ENCODE results near the gene ZNF593.

ZNF593 gene

DNA sequence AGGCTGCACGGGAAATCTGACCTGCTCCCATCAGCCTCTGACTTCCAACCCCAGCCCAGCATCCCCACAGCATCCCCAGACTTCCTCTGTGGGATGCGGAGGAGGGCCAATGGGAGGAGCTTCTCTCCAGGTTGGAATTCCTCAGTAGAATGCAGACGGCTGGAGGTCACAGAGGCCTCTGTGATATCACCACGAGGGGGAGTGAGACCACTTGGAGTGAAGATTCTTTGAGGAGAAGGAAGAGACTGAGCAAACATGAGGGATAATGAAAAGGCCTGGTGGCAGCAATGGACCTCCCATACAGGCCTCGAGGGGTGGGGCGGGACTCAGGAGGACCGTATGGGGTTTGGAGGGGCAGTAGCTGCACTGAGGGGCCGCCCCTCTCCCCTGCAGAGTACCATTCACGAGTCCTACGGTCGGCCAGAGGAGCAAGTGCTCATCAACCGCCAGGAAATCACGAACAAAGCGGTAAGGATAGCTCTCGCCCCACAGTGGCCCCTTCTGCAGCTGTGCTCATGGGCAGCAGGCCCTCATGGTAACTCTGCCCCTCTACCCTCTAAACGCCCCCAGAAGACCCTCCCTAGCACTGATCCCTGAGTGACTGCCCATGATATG, 20.8 kb downstream of the ZNF593 start, which contains the start of gene CATSPER4:
CATSPER4 (plus strand) TSS at position 230 of the 615 bp plus-strand sequence; CDS start at position 256, 26 bp downstream.
- no peak for DNase-seq (ENCODE audit: low read depth)
- TF ChIP-seq, protein P1, sequence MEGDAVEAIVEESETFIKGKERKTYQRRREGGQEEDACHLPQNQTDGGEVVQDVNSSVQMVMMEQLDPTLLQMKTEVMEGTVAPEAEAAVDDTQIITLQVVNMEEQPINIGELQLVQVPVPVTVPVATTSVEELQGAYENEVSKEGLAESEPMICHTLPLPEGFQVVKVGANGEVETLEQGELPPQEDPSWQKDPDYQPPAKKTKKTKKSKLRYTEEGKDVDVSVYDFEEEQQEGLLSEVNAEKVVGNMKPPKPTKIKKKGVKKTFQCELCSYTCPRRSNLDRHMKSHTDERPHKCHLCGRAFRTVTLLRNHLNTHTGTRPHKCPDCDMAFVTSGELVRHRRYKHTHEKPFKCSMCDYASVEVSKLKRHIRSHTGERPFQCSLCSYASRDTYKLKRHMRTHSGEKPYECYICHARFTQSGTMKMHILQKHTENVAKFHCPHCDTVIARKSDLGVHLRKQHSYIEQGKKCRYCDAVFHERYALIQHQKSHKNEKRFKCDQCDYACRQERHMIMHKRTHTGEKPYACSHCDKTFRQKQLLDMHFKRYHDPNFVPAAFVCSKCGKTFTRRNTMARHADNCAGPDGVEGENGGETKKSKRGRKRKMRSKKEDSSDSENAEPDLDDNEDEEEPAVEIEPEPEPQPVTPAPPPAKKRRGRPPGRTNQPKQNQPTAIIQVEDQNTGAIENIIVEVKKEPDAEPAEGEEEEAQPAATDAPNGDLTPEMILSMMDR (IDR thresholded peaks at IDR 0.05; ENCODE audit: low read depth, low read length, missing control alignments): peak; percentile 31
- no peak within 1 kb of the TSS for H3K4me3 ChIP-seq (ENCODE audit: low read depth, low read length)
- in situ Hi-C loops (cut with HindIII; ENCODE audit: low sequenced_read_pairs): no loop called here

DNA sequence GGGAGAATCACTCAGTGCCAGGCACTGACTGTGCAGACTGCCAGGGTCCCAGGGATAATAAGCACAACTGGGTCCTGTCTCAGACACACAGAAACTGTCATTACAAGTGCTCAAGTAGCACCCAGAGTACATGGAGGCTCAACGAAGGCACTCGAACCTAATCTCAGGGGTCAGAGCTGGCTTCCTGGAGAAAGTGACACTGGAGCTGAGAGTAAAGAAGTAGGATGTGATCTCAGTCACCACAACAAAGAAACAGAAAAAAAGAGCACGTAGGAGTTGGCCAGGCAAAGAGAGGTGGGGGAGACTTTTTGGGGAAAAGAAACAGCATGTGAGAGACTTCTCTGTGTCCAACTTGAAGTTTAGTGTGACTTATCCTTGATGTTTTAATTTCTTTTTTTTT, 22.0 kb downstream of the ZNF593 start:
- no peak for DNase-seq (ENCODE audit: low read depth)
- H3K4me3 ChIP-seq (ENCODE audit: low read depth, low read length): no peak overlapping the region
- in situ Hi-C loops (cut with HindIII; ENCODE audit: low sequenced_read_pairs): no loop called here

DNA sequence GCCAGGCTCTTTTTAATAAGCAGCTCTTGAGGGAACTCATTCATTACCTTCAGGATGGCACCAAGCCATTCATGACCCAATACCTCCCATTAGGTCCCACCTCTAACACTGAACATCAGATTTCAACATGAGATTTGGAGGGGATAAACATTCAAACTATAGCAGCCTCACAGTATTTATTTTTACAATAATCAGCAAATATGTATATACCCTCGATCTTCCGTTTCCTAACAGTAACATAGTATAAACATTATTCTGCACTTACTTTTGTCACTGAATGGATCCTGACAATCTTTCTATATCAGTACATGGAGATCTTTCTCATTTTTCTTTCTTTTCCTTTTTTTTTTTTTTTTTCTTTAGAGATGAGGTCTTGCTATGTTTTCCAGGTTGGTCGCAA, 26.1 kb downstream of the ZNF593 start:
- DNase-seq (ENCODE audit: low read depth): no peak
- in situ Hi-C loops (cut with HindIII; ENCODE audit: low sequenced_read_pairs): no loop called here
- TF ChIP-seq, protein P1 (IDR thresholded peaks at IDR 0.05; ENCODE audit: low read depth, low read length, missing control alignments): no peak
- H3K4me3 ChIP-seq (ENCODE audit: low read depth, low read length): no peak overlapping the region

More for the DNA sequence above, 22.0 kb downstream of the ZNF593 start:
- TF ChIP-seq, protein P1 (IDR thresholded peaks at IDR 0.05; ENCODE audit: low read depth, low read length, missing control alignments): no peak

DNA sequence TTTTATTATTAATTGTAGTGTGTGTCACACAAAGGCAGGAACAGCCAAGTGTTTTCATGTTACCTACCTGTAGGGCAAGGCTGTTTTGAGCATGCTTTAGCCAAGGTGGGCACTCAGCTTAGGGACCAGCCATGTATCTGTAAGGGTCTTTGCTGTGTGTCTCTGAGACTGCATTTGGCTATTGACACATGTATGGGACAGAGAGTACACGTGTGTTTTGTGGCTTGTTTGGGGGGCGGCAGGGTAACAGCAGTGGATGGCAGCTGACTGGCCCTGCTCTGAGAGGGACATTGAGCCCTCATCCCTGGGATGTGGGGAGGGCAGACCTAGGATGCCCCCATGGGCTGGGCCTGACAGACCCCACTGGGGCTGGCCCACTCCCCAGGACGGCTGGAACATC, 27.6 kb downstream of the ZNF593 start:
- in situ Hi-C loops (cut with HindIII; ENCODE audit: low sequenced_read_pairs): no loop called here
- no peak for DNase-seq (ENCODE audit: low read depth)
- TF ChIP-seq, protein P1 (IDR thresholded peaks at IDR 0.05; ENCODE audit: low read depth, low read length, missing control alignments): no peak
- no peak overlapping the region for H3K4me3 ChIP-seq (ENCODE audit: low read depth, low read length)

DNA sequence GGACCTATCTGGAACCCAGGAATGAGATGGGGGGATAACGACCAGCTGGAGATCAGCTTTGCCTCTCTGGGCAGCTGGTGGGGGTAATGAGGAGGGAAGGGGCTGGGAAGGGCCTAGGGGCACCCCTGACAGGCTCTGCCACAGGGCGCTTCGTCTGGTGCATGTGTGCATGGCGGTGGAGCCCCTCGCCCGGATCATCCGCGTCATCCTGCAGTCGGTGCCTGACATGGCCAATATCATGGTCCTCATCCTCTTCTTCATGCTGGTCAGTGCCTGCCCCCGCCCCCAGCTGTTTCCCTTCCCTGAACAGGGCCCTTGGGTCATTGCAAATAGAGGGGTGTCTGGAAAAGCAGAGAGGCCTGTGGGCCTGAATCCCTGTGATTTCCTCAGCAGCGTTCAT, 28.1 kb downstream of the ZNF593 start:
- no peak for DNase-seq (ENCODE audit: low read depth)
- TF ChIP-seq, protein P1 (IDR thresholded peaks at IDR 0.05; ENCODE audit: low read depth, low read length, missing control alignments): no peak
- no peak overlapping the region for H3K4me3 ChIP-seq (ENCODE audit: low read depth, low read length)
- in situ Hi-C loops (cut with HindIII; ENCODE audit: low sequenced_read_pairs): no loop called here

DNA sequence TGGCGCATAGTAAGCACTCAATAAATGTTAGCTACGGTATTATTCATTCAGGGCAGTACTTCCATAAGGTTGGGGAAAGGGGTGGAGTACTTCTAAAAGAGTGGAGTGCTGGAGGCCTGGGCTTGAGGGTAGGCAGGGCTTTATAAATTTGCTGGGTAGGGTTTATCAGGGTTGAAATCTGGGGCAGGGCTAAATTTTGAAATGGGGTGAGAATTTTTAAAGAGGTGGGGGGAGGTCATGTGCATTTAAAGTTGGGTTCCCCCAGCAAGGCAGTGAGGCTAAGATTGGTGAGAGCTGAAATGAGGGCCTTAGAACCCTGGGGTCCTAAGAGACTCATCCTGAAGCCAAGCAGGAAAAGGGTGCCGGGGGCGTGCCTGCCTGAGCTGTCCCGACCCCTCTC, 30.7 kb downstream of the ZNF593 start:
- in situ Hi-C loops (cut with HindIII; ENCODE audit: low sequenced_read_pairs): no loop called here
- H3K4me3 ChIP-seq (ENCODE audit: low read depth, low read length): no peak overlapping the region
- TF ChIP-seq, protein P1 (IDR thresholded peaks at IDR 0.05; ENCODE audit: low read depth, low read length, missing control alignments): no peak

More for the DNA sequence above, 30.7 kb downstream of the ZNF593 start:
- no peak for DNase-seq (ENCODE audit: low read depth)
